Loucy (cell line): Measurements from ENCODE around the gene ZMYND8.

ENCODE experiments used
- H2AFZ ChIP-seq: fragments of 200-600 bp; sonication (generic); 2 replicates; pipeline ENCODE4 v1.6.0; 2016; ENCODE audit warnings: antibody characterized with exemption, mild to moderate bottlenecking, low read length, moderate library complexity
- H3F3A ChIP-seq: fragments of 200-600 bp; 2 replicates; pipeline ENCODE4 v1.6.0; 2016; ENCODE audit warnings: antibody characterized with exemption, low read depth, mild to moderate bottlenecking
- H3K27me3 ChIP-seq: fragments of 200-600 bp; sonication (generic); 2 replicates; pipeline ENCODE4 v1.6.1; 2014; ENCODE audit warnings: low read length, mild to moderate bottlenecking; ENCODE audit not compliant: insufficient read depth, poor library complexity, severe bottlenecking
- H3K36me3 ChIP-seq: fragments of 200-600 bp; sonication (generic); 2 replicates; pipeline ENCODE4 v1.6.1; 2016; ENCODE audit warnings: low read length; ENCODE audit not compliant: insufficient read depth
- H3K4me1 ChIP-seq: fragments of 200-600 bp; sonication (generic); 2 replicates; pipeline ENCODE4 v1.5.1; 2014; ENCODE audit warnings: low read length, mild to moderate bottlenecking; ENCODE audit not compliant: insufficient read depth, poor library complexity, severe bottlenecking
- H3K4me2 ChIP-seq: fragments of 200-600 bp; sonication (generic); 2 replicates; pipeline ENCODE4 v1.6.0; 2014; ENCODE audit warnings: antibody characterized with exemption, low read length, low read depth, mild to moderate bottlenecking; ENCODE audit not compliant: poor library complexity, severe bottlenecking
- H3K4me3 ChIP-seq: fragments of 200-600 bp; sonication (generic); 2 replicates; pipeline ENCODE4 v1.5.1; 2014; ENCODE audit warnings: low read length, mild to moderate bottlenecking, mixed read lengths; ENCODE audit not compliant: poor library complexity, severe bottlenecking
- H3K79me2 ChIP-seq: fragments of 200-600 bp; sonication (generic); 2 replicates; pipeline ENCODE4 v1.6.1; 2014; ENCODE audit warnings: low read length; ENCODE audit not compliant: insufficient read depth
- H3K9ac ChIP-seq: fragments of 200-600 bp; sonication (generic); 2 replicates; pipeline ENCODE4 v1.6.0; 2014; ENCODE audit warnings: mild to moderate bottlenecking, low read depth, low read length, moderate library complexity; ENCODE audit not compliant: poor library complexity, severe bottlenecking
- H3K9me2 ChIP-seq: fragments of 200-600 bp; sonication (generic); replicated peaks from 2 replicates; pipeline ENCODE4 v1.6.1; 2016; ENCODE audit warnings: low read depth, low read length, mixed read lengths
- H3K9me3 ChIP-seq: fragments of 200-600 bp; sonication (generic); 2 replicates; pipeline ENCODE4 v1.6.1; 2014; ENCODE audit warnings: mild to moderate bottlenecking, antibody characterized with exemption, low read length, low read depth; ENCODE audit not compliant: insufficient read depth
- H4K20me1 ChIP-seq: fragments of 200-600 bp; sonication (generic); 2 replicates; pipeline ENCODE4 v1.6.0; 2014; ENCODE audit warnings: antibody characterized with exemption, low read length, mild to moderate bottlenecking; ENCODE audit not compliant: insufficient read depth, poor library complexity, severe bottlenecking
- CTCF ChIP-seq: fragments of 200-600 bp; sonication (generic); conservative IDR thresholded peaks from 2 replicates; pipeline ENCODE4 v1.5.1; 2014; ENCODE audit warnings: mild to moderate bottlenecking, antibody characterized with exemption, low read length
- EZH2phosphoT487 ChIP-seq: fragments of 200-600 bp; IDR thresholded peaks from 2 replicates; pipeline ENCODE4 v1.6.1; 2018; ENCODE audit warnings: antibody characterized with exemption, mild to moderate bottlenecking, moderate library complexity, borderline replicate concordance

The ZMYND8 gene

GRCh38 chr20:47354714-47355488, 1.6 kb downstream of the ZMYND8 start:
- peak overlapping the region; percentile 85 for H3K4me3 ChIP-seq
- no peaks in the 10 kb centered on the region for H3F3A ChIP-seq
- no peaks in the 10 kb centered on the region for H3K27me3 ChIP-seq

GRCh38 chr20:47354464-47354713, 2.1 kb downstream of the ZMYND8 start:
- peak overlapping the region; percentile 99 for H3K9ac ChIP-seq
- TF ChIP-seq EZH2phosphoT487 (no peak), CTCF (no peak)
- no peak overlapping the region for H2AFZ ChIP-seq
- peaks cover 67% of the 10 kb centered on the region for H3K4me1 ChIP-seq
- H4K20me1 ChIP-seq: peaks cover 48% of the 10 kb centered on the region
- H3K27me3 ChIP-seq: no peaks in the 10 kb centered on the region
- peaks cover 85% of the 10 kb centered on the region for H3K79me2 ChIP-seq
- peak overlapping the region; percentile 94 for H3K4me2 ChIP-seq
- no peaks in the 10 kb centered on the region for H3K9me3 ChIP-seq
- H3K9me2 ChIP-seq: no peaks in the 10 kb centered on the region
- H3K36me3 ChIP-seq: peaks cover 4% of the 10 kb centered on the region; the same call in 1 of the 2 replicates
- no peaks in the 10 kb centered on the region for H3F3A ChIP-seq
- peak overlapping the region; percentile 85 for H3K4me3 ChIP-seq

More at GRCh38 chr20:47354714-47355488, 1.6 kb downstream of the ZMYND8 start:
- H3K4me2 ChIP-seq: peak overlapping the region; percentile 94
- H3K9me2 ChIP-seq: no peaks in the 10 kb centered on the region
- TF ChIP-seq EZH2phosphoT487: no peak
- no peak for TF ChIP-seq CTCF
- H2AFZ ChIP-seq: no peak overlapping the region
- peaks cover 43% of the 10 kb centered on the region for H4K20me1 ChIP-seq
- peaks cover 80% of the 10 kb centered on the region for H3K79me2 ChIP-seq
- no peaks in the 10 kb centered on the region for H3K9me3 ChIP-seq
- no peaks in the 10 kb centered on the region for H3K36me3 ChIP-seq
- peaks cover 67% of the 10 kb centered on the region for H3K4me1 ChIP-seq
- H3K9ac ChIP-seq: peak overlapping the region; percentile 99

- peaks cover 7% of the 10 kb centered on the region; the same call in 1 of the 2 replicates for H3K36me3 ChIP-seq
- H3K79me2 ChIP-seq: peaks cover 90% of the 10 kb centered on the region
- TF ChIP-seq CTCF (no peak), EZH2phosphoT487 (no peak)
- H3K4me1 ChIP-seq: peaks cover 67% of the 10 kb centered on the region
- peak overlapping the region; percentile 94 for H3K4me2 ChIP-seq
- no peak overlapping the region for H2AFZ ChIP-seq
- H3K4me3 ChIP-seq: peak overlapping the region; percentile 85
- H3K9ac ChIP-seq: peak overlapping the region; percentile 99
- H3K9me3 ChIP-seq: no peaks in the 10 kb centered on the region
- H3K9me2 ChIP-seq: no peaks in the 10 kb centered on the region
- H3F3A ChIP-seq: no peaks in the 10 kb centered on the region
- H4K20me1 ChIP-seq: peaks cover 53% of the 10 kb centered on the region
- H3K27me3 ChIP-seq: no peaks in the 10 kb centered on the region
Observed at GRCh38 chr20:47353692-47354463, 2.6 kb downstream of the ZMYND8 start.
